ENCODE data around the gene RETN. TPM values are rescaled to one million over a fixed set of nuclear protein-coding genes. Genes with fewer than 3 reads are reported as not detected.

Gene RETN
- polyA plus RNA-seq, 1 of the 3 experiments (the other 2 are of a cell fraction) = not detected

DNA sequence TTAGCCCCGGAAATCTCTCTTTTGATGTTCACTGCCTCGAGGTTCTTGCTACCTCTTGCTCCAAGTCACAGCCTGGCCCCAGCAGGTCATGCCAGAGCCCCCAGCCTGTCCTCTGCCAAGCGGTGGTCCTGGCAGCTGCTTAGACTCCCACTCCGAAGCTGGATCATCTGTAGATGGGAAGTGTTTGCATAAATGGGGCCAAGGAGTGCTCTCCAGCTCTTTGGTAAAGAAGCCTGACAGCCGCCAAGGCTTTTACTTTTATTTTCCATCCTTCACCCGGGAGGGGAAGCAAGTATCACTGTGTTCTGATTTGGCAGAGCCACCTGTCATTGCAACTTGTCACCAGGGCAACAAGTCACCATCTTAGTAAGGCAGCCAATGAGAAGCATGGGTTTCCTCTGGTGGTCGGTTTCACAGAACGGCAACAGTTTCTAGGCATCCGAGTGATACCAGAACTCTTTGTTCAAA is 10.6 kb upstream of the RETN start:
- Histone ChIP-seq H3K4me1 (ENCODE audit: control insufficient read depth in 1 of 2, insufficient read depth in 2 of 2, low read depth in 1 of 2, low read length in 1 of 2) (no peaks in the 10 kb centered on the region), H4K20me1 (ENCODE audit: insufficient read depth) (no peaks in the 10 kb centered on the region), H3K36me3 (replicated peaks in 1 of 2; ENCODE audit: control insufficient read depth in 1 of 2, insufficient read depth in 2 of 2, low read length in 1 of 2) (no peaks in the 10 kb centered on the region), H3F3A (replicated peaks; ENCODE audit: insufficient read depth) (no peaks in the 10 kb centered on the region), H3K9ac (no peak overlapping the region), H3K27ac (ENCODE audit: low read depth in 2 of 2, low read length in 1 of 2) (no peak overlapping the region), H3K79me2 (ENCODE audit: insufficient read depth) (no peaks in the 10 kb centered on the region), H3K4me2 (no peak overlapping the region), H3K27me3 (ENCODE audit: insufficient read depth) (peaks cover 27% of the 10 kb centered on the region), H3K9me3 (no peaks in the 10 kb centered on the region), H3K9me2 (no peaks in the 10 kb centered on the region), H2AFZ (ENCODE audit: low read depth) (no peak overlapping the region; the same call in 1 of the 2 replicates), H3K4me3 (ENCODE audit: low read depth in 2 of 2, low read length in 1 of 2) (no peak overlapping the region)
- 6% methylated on average over 7 of the region's 9 CpGs for WGBS (ENCODE audit: low lambda C conversion rate)
- CTCF ChIA-PET = interaction anchor here (1.7 to 2.9 kb wide), 2 partner anchors 23 to 142 kb away, joined by 8 to 13 read pairs; partner anchors contain the start of gene TRAPPC5
- DNase-seq = no peak
- POLR2A ChIA-PET = no interaction called here
- TF ChIP-seq ELF1 (IDR thresholded peaks at IDR 0.05) (no peak), GATA2 (CRISPR knock-in tag; IDR thresholded peaks at IDR 0.05) (no peak), POLR2AphosphoS5 (IDR thresholded peaks at IDR 0.05; ENCODE audit: low read depth, low read length) (no peak), RAD21 (IDR thresholded peaks at IDR 0.05; ENCODE audit: low read length) (no peak), MXI1 (IDR thresholded peaks at IDR 0.05; ENCODE audit: low read depth, low read length) (no peak), NRF1 (IDR thresholded peaks at IDR 0.05; ENCODE audit: low read depth, low read length) (no peak), JUND (IDR thresholded peaks at IDR 0.05) (no peak), YY1 (IDR thresholded peaks at IDR 0.05; ENCODE audit: low read depth) (no peak), RCOR1 (IDR thresholded peaks at IDR 0.05; ENCODE audit: low read length) (no peak), FOXJ3 (CRISPR knock-in tag; IDR thresholded peaks at IDR 0.05) (no peak)
- TF ChIP-seq, protein P1, sequence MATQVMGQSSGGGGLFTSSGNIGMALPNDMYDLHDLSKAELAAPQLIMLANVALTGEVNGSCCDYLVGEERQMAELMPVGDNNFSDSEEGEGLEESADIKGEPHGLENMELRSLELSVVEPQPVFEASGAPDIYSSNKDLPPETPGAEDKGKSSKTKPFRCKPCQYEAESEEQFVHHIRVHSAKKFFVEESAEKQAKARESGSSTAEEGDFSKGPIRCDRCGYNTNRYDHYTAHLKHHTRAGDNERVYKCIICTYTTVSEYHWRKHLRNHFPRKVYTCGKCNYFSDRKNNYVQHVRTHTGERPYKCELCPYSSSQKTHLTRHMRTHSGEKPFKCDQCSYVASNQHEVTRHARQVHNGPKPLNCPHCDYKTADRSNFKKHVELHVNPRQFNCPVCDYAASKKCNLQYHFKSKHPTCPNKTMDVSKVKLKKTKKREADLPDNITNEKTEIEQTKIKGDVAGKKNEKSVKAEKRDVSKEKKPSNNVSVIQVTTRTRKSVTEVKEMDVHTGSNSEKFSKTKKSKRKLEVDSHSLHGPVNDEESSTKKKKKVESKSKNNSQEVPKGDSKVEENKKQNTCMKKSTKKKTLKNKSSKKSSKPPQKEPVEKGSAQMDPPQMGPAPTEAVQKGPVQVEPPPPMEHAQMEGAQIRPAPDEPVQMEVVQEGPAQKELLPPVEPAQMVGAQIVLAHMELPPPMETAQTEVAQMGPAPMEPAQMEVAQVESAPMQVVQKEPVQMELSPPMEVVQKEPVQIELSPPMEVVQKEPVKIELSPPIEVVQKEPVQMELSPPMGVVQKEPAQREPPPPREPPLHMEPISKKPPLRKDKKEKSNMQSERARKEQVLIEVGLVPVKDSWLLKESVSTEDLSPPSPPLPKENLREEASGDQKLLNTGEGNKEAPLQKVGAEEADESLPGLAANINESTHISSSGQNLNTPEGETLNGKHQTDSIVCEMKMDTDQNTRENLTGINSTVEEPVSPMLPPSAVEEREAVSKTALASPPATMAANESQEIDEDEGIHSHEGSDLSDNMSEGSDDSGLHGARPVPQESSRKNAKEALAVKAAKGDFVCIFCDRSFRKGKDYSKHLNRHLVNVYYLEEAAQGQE (IDR thresholded peaks at IDR 0.05; ENCODE audit: low read depth, low read length) = no peak
- TF ChIP-seq, protein P2, sequence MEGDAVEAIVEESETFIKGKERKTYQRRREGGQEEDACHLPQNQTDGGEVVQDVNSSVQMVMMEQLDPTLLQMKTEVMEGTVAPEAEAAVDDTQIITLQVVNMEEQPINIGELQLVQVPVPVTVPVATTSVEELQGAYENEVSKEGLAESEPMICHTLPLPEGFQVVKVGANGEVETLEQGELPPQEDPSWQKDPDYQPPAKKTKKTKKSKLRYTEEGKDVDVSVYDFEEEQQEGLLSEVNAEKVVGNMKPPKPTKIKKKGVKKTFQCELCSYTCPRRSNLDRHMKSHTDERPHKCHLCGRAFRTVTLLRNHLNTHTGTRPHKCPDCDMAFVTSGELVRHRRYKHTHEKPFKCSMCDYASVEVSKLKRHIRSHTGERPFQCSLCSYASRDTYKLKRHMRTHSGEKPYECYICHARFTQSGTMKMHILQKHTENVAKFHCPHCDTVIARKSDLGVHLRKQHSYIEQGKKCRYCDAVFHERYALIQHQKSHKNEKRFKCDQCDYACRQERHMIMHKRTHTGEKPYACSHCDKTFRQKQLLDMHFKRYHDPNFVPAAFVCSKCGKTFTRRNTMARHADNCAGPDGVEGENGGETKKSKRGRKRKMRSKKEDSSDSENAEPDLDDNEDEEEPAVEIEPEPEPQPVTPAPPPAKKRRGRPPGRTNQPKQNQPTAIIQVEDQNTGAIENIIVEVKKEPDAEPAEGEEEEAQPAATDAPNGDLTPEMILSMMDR (IDR thresholded peaks at IDR 0.05) = no peak
- TF ChIP-seq, protein P3, sequence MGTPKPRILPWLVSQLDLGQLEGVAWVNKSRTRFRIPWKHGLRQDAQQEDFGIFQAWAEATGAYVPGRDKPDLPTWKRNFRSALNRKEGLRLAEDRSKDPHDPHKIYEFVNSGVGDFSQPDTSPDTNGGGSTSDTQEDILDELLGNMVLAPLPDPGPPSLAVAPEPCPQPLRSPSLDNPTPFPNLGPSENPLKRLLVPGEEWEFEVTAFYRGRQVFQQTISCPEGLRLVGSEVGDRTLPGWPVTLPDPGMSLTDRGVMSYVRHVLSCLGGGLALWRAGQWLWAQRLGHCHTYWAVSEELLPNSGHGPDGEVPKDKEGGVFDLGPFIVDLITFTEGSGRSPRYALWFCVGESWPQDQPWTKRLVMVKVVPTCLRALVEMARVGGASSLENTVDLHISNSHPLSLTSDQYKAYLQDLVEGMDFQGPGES (IDR thresholded peaks at IDR 0.05; ENCODE audit: low read depth, low read length) = no peak
- TF ChIP-seq, protein P4, sequence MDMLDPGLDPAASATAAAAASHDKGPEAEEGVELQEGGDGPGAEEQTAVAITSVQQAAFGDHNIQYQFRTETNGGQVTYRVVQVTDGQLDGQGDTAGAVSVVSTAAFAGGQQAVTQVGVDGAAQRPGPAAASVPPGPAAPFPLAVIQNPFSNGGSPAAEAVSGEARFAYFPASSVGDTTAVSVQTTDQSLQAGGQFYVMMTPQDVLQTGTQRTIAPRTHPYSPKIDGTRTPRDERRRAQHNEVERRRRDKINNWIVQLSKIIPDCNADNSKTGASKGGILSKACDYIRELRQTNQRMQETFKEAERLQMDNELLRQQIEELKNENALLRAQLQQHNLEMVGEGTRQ (IDR thresholded peaks at IDR 0.05; ENCODE audit: borderline replicate concordance, low read depth, low read length) = no peak
- TF ChIP-seq, protein P5, sequence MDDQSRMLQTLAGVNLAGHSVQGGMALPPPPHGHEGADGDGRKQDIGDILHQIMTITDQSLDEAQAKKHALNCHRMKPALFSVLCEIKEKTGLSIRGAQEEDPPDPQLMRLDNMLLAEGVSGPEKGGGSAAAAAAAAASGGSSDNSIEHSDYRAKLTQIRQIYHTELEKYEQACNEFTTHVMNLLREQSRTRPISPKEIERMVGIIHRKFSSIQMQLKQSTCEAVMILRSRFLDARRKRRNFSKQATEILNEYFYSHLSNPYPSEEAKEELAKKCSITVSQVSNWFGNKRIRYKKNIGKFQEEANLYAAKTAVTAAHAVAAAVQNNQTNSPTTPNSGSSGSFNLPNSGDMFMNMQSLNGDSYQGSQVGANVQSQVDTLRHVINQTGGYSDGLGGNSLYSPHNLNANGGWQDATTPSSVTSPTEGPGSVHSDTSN (IDR thresholded peaks at IDR 0.05) = no peak
- TF ChIP-seq, protein P6, sequence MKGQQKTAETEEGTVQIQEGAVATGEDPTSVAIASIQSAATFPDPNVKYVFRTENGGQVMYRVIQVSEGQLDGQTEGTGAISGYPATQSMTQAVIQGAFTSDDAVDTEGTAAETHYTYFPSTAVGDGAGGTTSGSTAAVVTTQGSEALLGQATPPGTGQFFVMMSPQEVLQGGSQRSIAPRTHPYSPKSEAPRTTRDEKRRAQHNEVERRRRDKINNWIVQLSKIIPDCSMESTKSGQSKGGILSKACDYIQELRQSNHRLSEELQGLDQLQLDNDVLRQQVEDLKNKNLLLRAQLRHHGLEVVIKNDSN (IDR thresholded peaks at IDR 0.05; ENCODE audit: borderline replicate concordance, low read depth) = no peak
- TF ChIP-seq, protein P7, sequence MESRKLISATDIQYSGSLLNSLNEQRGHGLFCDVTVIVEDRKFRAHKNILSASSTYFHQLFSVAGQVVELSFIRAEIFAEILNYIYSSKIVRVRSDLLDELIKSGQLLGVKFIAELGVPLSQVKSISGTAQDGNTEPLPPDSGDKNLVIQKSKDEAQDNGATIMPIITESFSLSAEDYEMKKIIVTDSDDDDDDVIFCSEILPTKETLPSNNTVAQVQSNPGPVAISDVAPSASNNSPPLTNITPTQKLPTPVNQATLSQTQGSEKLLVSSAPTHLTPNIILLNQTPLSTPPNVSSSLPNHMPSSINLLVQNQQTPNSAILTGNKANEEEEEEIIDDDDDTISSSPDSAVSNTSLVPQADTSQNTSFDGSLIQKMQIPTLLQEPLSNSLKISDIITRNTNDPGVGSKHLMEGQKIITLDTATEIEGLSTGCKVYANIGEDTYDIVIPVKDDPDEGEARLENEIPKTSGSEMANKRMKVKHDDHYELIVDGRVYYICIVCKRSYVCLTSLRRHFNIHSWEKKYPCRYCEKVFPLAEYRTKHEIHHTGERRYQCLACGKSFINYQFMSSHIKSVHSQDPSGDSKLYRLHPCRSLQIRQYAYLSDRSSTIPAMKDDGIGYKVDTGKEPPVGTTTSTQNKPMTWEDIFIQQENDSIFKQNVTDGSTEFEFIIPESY (IDR thresholded peaks at IDR 0.05; ENCODE audit: borderline replicate concordance, low read depth) = no peak

Measured in SK-N-SH (cell line).